Suprapubic skin (tissue), 4 donors: Measurements from ENCODE around the gene TMEM53.
"Not testable (repeated sequence)": the region's sequence is repeated elsewhere in the genome, so short reads cannot be mapped to it uniquely, and the experiment has no call there.

ENCODE experiments used
- POLR2A ChIP-seq, 2 donors: fragments of 450-650 bp; IDR thresholded peaks; one replicate each; pipeline ENCODE4 v1.6.1; 2017; ENCODE audit warnings: antibody characterized with exemption in 2 of 2, mild to moderate bottlenecking in 2 of 2, moderate library complexity in 2 of 2
- POLR2AphosphoS5 ChIP-seq, 3 donors: sonication (generic); formaldehyde crosslinking; IDR thresholded peaks; one replicate each; pipeline ENCODE4 v1.6.1; 2017; ENCODE audit warnings: antibody characterized with exemption in 3 of 3
- TF ChIP-seq, protein P1 (sequence below), 2 donors: fragments of 200-600 bp in 1 of 2; fragments of 450-650 bp in 1 of 2; sonication (generic) in 1 of 2; IDR thresholded peaks; one replicate each; pipeline ENCODE4 v1.5.1; 2016 to 2019; ENCODE audit warnings: antibody characterized with exemption in 2 of 2, mild to moderate bottlenecking in 1 of 2, moderate library complexity in 1 of 2

- TF ChIP-seq, protein P1, sequence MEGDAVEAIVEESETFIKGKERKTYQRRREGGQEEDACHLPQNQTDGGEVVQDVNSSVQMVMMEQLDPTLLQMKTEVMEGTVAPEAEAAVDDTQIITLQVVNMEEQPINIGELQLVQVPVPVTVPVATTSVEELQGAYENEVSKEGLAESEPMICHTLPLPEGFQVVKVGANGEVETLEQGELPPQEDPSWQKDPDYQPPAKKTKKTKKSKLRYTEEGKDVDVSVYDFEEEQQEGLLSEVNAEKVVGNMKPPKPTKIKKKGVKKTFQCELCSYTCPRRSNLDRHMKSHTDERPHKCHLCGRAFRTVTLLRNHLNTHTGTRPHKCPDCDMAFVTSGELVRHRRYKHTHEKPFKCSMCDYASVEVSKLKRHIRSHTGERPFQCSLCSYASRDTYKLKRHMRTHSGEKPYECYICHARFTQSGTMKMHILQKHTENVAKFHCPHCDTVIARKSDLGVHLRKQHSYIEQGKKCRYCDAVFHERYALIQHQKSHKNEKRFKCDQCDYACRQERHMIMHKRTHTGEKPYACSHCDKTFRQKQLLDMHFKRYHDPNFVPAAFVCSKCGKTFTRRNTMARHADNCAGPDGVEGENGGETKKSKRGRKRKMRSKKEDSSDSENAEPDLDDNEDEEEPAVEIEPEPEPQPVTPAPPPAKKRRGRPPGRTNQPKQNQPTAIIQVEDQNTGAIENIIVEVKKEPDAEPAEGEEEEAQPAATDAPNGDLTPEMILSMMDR (IDR thresholded peaks at IDR 0.05), result not testable (repeated sequence)
- TF ChIP-seq POLR2AphosphoS5, POLR2A (IDR thresholded peaks at IDR 0.05): not testable (repeated sequence)
Measured at GRCh38 chr1:44699375-44699774, 25.1 kb upstream of the TMEM53 start.
